ENCODE data around the gene HTR7.
A peak's percentile ranks its signal among the peaks of the same experiment; 100 is the strongest.
"Not testable (repeated sequence)": the region's sequence is repeated elsewhere in the genome, so short reads cannot be mapped to it uniquely, and the experiment has no call there.

Gene HTR7

GRCh38 chr10:90857635-90858460, at the start of gene HTR7:
HTR7 (minus strand) TSS chr10:90858039; CDS start chr10:90857671, 368 bp downstream.
- no peak for DNase-seq

- no peak for DNase-seq
These were observed 48.8 kb upstream of the HTR7 start for GRCh38 chr10:90906596-90906995.

- no peak for DNase-seq
These were observed 48.1 kb upstream of the HTR7 start for GRCh38 chr10:90905925-90906324.

DNA sequence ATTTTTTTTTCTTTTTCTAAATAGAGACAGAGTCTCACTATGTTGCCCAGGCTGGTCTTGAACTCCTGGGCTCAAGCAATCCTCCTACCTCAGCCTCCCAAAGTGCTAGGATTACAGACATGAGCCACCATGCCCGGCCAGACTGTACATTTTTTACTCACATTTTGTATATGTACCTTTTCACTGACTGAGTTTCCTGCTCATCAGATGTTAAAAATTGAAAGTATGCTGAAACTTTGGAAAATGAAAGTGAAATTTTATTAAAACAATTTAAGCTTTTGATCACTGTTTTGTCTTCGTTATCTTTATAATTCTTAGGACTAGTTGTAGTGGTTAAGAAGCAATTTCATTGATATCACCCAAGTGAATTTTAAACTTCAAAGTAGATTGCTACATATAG, 39.1 kb upstream of the HTR7 start:
- not testable (repeated sequence) for DNase-seq

DNA sequence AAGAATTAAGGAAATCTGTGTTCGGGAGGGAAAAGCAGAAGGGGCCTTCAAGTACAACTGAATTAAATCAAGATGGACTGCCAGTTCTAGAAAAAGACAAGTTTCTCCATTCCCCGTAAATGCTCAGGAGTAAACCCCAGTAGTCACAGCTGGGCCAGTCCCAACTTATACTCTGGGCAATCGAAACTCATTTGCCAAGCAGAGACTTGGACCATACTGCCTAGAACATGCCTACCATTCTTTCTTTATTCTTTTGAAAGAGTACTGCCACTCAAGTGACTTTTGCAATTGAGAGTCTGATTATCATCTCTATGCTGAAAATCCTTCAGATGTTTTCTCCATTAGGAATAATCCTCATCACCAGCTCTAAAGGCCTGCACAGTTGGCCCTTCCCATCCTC, 35.4 kb upstream of the HTR7 start:
- DNase-seq: no peak

- no peak for DNase-seq
These were observed 32.5 kb upstream of the HTR7 start for GRCh38 chr10:90890347-90890746.

DNA sequence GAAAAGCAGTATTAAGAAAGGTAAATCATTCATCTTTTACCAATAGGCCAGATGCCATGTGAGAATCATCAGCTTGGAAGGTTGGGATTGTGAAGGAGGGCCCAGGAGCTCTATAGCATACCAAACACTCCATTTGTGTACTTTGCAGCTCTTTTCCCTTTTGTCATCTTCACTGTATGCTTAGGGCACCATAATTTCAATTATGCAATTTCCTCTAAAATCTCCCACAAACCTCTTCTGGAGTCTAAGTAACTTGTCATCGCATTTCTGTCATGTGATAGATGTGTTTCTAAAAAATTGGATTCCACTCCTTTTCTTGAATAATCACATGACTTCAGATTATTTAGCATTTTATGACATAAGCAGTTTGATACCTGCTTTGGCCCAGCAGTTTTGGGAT, 31.8 kb upstream of the HTR7 start:
- no peak for DNase-seq

GRCh38 chr10:90888387-90888786, 30.5 kb upstream of the HTR7 start:
- no peak for DNase-seq

DNA sequence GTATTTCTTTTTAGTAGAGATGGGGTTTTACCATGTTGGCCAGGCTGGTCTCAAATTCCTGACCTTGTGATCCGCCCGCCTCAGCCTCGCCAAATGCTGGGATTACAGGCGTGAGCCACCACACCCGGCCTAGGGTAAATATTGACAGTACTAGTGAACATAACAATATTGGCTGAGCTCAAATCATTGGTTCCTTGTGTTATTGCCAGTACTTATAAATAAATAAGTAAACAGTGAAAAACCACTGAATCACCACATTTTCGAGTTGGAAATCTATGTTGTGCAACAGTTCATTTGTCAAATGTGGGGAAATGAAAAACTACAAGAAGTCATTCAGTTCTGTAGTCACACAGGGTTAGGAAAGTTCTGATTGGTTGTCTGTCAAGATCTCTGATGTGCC, 29.7 kb upstream of the HTR7 start:
- no peak for DNase-seq

DNA sequence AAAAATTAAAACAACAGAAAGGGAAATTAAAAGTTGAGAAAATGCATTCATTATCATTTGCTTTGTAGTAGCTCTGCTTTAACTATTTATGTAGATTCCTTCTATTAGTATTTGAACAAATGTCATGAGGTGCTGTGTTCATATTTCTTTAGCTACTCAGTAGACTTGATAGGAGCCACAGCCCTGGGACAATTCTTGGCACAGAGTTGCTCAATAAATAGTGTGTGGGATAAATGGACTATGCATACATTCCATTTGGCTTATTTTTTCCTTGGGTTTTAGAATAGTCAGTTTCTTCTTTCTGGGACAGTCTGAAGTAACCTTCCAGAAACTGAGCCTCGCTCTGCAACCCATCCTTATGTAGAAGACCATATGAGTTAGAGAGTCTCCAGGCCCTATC, 27.3 kb upstream of the HTR7 start:
- no peak for DNase-seq

- DNase-seq: no peak
These were observed 26.6 kb upstream of the HTR7 start for GRCh38 chr10:90884431-90884830.

GRCh38 chr10:90880059-90880719, 22.4 kb upstream of the HTR7 start:
- not testable (repeated sequence) for DNase-seq

- DNase-seq: no peak
These were observed 21.2 kb upstream of the HTR7 start for GRCh38 chr10:90879062-90879461.

DNA sequence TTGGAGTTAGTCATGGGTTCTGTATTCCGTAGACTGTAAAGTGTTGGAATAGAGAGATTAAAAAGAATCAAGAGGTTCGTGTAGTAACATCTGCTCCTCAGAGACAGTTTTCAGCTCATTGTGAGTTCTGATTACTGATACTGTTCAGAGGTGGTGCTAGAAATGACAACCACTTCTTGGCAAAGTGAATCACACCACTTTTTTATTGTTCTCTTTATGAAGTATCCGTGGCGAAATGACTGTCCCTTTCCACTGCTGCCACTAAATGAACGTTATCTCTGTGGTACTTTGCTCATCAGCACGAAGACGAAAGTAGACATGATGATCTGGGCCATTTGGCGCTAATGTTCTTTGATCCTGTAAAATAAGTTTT, 14.8 kb upstream of the HTR7 start:
- DNase-seq: no peak

- DNase-seq: peak; percentile 4 to 63
These were observed 14.2 kb upstream of the HTR7 start, which contains the start of gene RPP30 for GRCh38 chr10:90871766-90872647. RPP30 (plus strand) TSS chr10:90871974; CDS start chr10:90871987, 13 bp downstream.

DNA sequence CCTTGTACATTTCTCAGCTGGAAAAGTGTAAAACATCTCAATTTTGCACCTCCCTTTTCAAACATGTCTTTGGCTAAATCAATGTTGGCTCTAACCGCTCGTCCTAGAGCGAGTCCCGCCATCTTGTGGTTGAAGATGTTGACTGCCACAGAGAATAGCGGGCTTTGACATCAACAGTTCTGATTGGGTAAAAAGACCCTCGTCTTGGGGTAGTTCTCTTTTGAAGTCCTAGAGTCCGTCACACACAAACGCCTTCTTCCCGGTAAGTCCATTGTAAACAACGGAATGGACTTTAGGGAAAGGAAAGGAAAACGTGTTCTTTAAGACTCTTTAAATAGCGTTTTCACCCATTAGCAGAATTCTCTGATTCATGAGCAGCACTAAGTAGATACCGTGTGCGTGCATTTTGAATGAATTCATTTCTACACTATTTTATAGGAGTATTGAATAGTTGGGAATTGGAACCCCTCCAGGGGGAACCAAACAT, 13.5 kb upstream of the HTR7 start:
- peak in 1 of 2 experiments; percentile 30 for DNase-seq

DNA sequence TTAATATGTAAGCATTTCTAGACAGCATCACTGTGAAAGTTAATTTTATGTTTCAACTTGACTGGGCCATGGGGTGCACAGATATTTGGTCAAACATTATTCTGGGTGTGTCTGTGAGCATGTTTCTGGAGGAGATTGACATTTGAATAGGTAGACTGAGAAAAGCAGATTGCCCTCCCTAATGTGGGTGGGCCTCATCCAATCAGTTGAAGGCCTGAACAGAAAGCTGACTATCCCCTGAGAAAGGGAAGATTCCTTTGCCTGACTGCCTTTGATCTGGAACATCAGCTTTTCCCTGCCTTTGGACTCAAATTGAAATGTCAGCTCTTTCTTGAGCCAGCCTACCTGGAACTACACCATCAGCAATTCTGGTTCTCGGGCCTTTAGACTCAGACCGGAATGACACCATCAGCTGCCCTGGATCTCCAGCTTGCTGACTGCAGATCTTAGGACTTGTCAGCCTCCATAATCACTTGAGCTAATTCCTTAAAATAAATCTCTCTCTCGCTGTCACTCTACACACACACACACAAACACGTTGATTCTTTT, 8.3 kb upstream of the HTR7 start:
- DNase-seq: no peak

- DNase-seq: no peak
These were observed 7.6 kb upstream of the HTR7 start for GRCh38 chr10:90865401-90865800.

DNA sequence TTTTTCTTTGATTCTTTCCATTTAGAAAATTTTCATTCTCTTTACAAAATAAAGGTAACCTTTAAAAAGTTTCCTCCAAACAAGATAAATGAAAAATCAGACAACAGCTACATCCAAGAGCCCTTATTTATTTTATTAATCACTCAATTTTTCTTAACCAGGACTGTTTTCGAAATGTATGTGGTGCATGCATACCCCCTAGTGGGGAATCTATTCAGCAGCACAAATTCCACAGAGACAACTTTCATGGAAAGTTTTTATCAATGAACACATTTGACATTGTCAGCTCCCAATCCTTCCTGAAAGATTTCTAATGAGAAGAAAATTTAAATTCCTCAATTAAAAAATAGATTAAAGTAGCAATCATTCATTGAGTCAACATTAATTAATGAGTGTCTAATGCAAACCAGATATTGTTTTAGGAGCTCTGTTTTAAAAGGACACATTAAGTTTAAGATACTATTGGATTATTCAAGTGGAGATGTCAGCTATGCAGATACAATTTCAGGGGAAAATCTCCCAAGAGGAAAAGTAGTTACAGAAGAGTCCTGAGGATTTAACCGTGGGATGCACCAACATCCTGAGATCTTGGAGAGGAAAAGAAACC, 5.2 kb upstream of the HTR7 start:
- no peak for DNase-seq

GRCh38 chr10:90860790-90861189, 3.0 kb upstream of the HTR7 start:
- no peak for DNase-seq

DNA sequence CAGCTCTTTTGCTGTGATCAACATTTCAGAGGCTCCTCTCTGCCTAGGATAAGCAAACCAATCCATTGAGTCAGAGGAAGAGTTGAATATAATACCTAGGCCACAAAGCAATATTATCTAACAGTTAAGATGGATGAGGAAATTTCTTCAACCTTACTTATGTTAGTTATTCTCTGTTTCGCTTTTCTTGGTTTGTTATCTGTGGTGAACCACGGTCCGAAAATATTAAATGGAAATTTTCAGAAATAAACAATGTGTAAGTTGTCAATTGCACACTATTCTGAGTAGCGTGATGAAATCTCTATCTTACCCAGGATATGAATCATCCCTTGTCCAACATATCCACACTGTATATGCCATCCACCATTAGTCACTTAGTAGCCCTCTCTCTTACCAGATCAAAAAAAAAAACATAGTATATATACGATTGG, 1.5 kb upstream of the HTR7 start:
- DNase-seq: no peak

DNA sequence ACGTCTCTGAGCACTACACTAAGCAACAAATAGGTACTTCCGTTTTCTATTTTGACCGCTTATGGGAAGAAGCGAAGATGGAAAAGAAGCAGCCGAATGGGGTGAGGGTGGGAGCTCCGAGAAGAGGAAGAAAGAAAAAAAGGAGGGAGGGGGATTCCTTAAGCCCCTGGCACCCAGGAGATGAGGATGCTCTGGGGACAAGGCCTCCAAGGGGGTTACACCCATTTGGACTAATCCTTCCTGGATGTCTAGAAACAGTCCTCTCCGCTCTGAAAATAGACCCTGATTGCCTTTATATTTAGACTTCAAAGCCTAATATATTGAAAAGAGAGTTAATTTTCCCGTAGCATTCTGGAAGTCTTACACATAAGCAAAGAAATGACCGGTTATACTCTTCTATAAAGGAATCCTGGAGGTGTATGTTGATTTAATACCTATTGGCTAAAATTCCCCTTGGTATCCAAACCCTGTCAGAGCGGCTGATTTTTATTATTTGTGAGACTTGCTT, 676 bp upstream of the HTR7 start:
- DNase-seq: no peak
